Measurements from ENCODE around the gene INTS12.
"Not testable (repeated sequence)": the region's sequence is repeated elsewhere in the genome, so short reads cannot be mapped to it uniquely, and the experiment has no call there.

INTS12 gene

DNA sequence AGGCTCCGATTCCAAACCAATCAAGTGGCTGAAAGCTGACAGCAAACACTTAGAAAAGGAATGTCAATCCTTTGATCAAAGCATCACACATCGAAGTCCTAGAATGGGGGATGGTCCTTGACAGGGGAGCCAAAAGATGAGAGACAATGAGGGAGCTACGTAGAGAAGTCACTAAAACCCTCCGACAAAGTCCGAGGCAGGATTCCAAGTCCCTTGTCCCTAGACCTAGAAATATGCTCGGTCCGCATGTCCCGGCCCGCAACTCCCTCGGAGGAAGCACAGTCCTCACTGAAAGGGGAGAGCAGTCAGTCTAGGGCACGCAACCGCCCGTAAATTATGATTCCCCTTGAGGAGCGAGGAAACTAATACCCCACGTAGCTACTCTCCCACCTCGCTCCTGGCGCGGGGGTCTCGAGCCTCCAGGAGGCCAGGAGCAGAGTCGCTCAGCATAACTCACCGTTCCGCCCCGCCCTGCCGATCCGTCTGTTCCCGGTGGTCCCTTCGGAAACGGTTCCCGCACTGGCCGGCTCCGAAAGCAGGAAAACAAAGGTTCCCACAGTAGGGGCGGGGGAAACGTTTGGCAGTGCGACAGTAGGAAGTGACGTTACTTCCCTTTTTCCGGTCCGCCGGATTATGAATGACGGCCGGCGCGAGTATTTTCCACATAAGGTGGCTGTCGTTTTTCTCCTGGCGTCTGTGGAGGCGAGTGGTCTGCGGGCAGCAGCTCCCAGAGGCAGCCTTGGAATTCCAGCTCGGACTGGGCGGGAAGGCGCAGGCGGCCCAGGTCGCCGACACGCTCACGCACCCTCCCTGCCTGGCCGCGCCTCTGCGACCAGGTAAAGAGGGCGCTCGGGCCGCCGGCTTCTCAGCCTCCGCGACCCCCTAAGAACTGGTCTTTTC, at the start of gene INTS12, which contains the start of gene GSTCD:
INTS12 (minus strand) TSS at position 509 of the 900 bp plus-strand sequence. CDS start 8,684 bp downstream, outside the sequence.
GSTCD (plus strand) TSS at position 604 of the 900 bp plus-strand sequence. CDS start 8,830 bp downstream, outside the sequence.
- DNase-seq (ENCODE audit: low read depth, low spot score): peak; percentile 76

- no peak for DNase-seq (ENCODE audit: low read depth, low spot score)
These were observed 46.9 kb upstream of the INTS12 start for GRCh38 chr4:105755375-105755774.

GRCh38 chr4:105753361-105753760, 44.9 kb upstream of the INTS12 start:
- DNase-seq (ENCODE audit: low read depth, low spot score): no peak

- no peak for DNase-seq (ENCODE audit: low read depth, low spot score)
These were observed 43.3 kb upstream of the INTS12 start for GRCh38 chr4:105751718-105752299.

- no peak for DNase-seq (ENCODE audit: low read depth, low spot score)
These were observed 39.7 kb upstream of the INTS12 start for GRCh38 chr4:105748222-105748621.

DNA sequence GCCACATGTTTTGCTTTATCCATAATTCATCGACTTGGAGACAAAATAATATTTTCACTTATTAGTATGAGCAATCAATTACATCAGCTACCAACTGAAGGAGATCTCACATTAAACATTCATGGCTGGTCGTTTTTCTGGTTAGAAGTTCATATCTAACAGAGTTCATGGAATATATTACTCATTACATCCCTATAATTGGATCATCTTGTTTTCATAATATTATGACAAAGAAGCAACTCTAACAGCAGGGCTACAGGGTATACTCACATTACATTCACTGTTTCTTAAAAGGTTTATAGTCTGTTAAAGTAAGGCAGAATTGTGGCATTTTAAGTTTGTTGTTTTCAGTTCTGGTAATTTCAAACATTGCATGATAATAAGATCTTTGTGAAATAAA, 33.1 kb upstream of the INTS12 start:
- peak; percentile 6 for DNase-seq (ENCODE audit: low read depth, low spot score)

- not testable (repeated sequence) for DNase-seq (ENCODE audit: low read depth, low spot score)
These were observed 26.7 kb upstream of the INTS12 start for GRCh38 chr4:105735217-105735616.

DNA sequence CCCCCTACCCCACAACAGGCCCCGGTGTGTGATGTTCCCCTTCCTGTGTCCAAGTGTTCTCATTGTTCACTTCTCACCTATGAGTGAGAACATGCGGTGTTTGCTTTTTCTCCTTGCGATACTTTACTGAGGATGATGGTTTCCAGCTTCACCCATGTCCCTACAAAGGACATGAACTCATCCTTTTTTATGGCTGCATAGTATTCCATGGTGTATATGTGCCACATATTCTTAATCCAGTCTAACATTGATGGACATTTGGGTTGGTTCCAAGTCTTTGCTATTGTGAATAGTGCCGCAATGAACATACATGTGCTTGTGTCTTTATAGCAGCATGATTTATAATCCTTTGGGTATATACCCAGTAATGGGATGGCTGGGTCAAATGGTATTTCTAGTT, 21.4 kb upstream of the INTS12 start:
- not testable (repeated sequence) for DNase-seq (ENCODE audit: low read depth, low spot score)

DNA sequence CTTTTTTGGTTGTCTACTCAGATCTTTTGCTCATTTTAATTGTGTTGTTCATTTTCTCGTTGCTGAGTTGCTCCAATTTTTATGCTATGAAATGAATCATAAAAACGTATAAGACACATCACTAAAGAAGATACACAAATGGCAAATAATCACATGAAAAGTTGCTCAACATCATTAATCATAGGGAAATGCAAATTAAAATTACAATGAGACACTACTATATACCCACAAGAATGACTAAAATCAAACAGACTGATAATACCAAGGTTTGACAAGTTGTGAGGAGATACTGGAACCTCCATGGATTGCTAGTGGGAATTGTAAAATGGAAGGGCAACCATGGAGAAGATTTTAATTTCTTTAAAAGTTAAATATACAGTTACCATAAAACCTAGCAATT, 17.1 kb upstream of the INTS12 start:
- no peak for DNase-seq (ENCODE audit: low read depth, low spot score)

DNA sequence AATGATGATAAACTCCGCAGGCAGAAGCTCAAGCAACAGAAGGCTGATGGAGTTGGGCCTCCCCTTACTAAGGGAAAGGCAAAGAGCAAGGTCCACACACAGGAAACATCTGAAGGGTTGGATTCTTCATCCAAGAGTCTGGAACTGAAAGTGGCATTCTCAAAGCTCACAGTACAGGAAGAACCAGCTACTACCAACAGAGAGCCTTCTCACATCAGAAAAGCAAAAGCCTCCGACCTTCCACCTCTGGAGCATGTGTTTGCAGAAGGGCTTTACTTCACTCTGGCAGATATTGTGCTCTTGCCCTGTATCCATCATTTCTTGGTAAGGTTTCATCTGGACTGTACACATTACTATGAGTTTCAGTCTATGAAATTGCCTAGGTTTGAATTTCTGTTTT, 10.7 kb upstream of the INTS12 start:
- DNase-seq (ENCODE audit: low read depth, low spot score): no peak

- DNase-seq (ENCODE audit: low read depth, low spot score): no peak
These were observed 7.3 kb upstream of the INTS12 start for GRCh38 chr4:105715692-105716278.

DNA sequence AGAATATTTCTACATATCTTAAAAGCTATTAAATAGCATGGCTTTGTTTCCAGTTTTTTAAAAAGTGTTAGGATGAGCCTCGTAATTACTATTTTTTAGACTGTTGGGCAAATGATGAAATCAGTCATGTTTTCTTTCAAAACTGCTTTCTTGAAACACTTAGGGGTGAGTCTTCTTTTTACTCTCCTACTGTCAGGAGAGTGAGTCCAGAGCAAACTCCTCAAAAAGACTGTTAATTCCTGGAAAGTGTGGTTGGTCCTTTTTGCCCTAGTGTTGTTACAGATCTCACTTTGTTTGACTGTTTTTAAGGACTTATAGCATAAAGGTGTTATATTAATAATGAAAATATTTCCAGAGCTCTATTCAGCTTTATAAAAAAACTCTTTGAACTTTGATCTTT, 6.4 kb upstream of the INTS12 start:
- DNase-seq (ENCODE audit: low read depth, low spot score): no peak

DNA sequence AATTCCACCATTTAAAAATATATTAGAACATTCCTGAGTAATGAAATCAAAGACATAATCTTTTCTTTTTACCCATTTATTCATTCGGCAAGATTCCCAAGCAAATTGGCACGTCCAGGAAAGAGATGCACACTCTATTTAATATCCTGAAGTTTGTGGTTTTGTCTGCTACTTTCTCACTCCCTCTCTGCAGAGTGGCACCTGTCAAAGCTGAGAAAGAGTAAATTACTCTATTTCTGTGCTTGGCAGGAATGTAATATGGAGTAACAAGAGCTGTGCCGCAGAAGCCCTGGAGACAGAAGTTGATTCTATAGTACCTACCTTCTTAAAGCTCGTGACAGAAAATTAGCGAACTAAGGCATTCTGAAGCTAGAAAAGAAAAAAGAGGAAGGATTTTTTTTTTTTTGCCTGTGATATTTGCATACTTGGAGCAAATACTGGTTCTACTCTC, 5.6 kb upstream of the INTS12 start:
- no peak for DNase-seq (ENCODE audit: low read depth, low spot score)

DNA sequence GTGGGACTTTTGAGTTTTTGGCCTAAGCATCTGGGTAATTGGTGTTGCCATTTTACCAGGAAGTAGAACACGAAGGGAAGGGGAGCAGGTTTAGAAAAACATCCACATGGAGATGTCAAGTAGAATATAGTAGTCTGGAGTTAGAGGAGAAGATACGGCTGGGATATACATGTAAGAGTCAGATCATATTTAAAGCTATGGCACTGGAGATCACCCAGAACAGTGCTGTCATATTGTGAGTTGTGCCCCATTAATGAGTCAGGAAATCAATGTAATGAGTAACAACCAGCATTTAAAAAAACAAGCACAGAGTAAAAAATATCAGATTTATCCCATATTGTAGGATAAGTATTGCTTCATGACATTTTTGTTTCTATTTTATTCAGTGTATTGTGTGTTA, 4.3 kb upstream of the INTS12 start:
- no peak for DNase-seq (ENCODE audit: low read depth, low spot score)

DNA sequence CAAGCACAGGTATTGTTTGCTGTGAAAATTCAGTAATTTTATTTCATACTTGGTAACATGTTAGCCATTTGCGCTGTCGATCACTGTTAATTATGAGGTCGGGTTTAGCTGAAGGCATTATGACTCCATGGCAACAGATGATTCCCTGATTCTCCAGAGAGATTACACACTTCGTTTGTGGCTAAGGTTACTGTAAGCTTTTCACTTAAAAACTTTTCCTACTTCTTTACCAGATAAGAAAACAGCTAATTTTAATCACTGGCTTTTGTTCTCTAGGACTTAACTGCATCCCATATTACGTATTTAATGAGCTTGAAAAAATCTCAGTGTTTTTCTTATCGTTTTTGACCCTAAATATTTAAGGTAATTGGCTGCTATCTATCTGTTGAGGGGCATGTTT, 2.2 kb upstream of the INTS12 start:
- no peak for DNase-seq (ENCODE audit: low read depth, low spot score)

- no peak for DNase-seq (ENCODE audit: low read depth, low spot score)
These were observed 1.6 kb upstream of the INTS12 start for GRCh38 chr4:105710012-105710600.

DNA sequence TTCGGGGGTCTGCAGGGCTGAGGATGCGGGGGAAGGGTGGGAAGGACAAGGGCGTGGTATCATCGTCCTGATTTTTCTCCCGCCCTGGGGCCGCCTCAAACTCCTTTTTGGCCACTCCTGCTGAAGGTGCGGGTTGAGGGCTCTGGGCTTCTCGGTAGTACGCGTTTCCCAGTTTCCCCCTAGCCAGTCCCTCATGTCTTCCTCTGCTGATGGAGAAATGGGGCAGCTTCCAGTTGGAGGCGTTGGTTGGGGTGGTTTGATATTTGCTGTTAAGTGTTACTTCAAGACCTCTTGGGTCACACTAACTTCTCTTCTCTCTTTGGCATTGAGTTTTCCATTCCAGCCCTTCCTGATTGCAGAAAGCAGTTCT, 577 bp upstream of the INTS12 start:
- no peak for DNase-seq (ENCODE audit: low read depth, low spot score)

DNA sequence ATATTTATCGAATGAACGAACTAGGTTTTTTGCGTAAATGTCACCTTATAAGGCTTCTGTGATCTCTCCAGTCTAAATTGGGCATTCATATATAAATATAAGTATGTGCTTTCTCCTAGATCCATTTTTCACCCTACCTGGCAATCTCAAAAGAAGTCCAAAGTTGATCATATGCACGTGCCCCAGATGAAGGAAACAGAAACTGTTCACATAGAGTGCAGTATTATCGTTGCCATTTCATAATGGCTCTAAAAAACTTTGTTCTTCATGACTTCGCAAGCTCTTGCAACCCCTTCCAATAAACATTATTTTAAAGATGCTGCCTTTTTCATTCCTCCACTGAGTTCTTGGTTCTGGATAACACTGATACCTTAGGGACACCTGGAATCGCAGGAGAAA, 708 bp downstream of the INTS12 start:
- DNase-seq (ENCODE audit: low read depth, low spot score): no peak

GRCh38 chr4:105698607-105699006, 9.9 kb downstream of the INTS12 start:
- no peak for DNase-seq (ENCODE audit: low read depth, low spot score)

GRCh38 chr4:105695832-105696231, 12.7 kb downstream of the INTS12 start:
- DNase-seq (ENCODE audit: low read depth, low spot score): not testable (repeated sequence)

- DNase-seq (ENCODE audit: low read depth, low spot score): not testable (repeated sequence)
These were observed 13.7 kb downstream of the INTS12 start for GRCh38 chr4:105694812-105695211.

DNA sequence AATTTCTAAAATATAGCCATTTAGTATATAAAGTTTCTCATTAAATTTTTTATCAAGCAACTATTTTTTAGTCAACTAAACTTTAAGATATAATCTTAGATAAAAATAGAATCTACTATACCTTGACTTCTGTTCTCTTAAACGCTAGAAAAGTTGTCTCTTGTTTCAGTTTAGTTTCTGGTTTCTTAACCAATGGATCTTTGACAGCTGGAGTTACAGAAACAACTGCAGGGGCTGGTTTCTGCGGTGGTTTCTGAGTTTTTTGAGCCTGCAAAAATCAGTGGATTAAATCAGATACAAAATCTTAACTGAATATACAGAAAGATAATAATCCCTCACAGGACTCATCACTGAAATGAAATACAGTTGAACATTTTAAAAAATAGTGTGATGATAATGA, 21.9 kb downstream of the INTS12 start:
- DNase-seq (ENCODE audit: low read depth, low spot score): no peak

Data from brain pericyte (primary cell).